Tibial artery (tissue), 4 donors: ENCODE data around the gene SETD3.

ENCODE experiments used
- DNase-seq, 2 donors: peaks; one replicate each; pipeline ENCODE4 v3.0.0-alpha.2; 2019
- H3K27ac ChIP-seq, 2 donors: fragments of 200-600 bp; sonication (generic) in 1 of 2; 1 replicate in 1 of 2; 2 replicates in 1 of 2; pipeline ENCODE4 v1.5.1; 2018 to 2019; ENCODE audit warnings: mild to moderate bottlenecking in 1 of 2
- H3K27me3 ChIP-seq, 2 donors: fragments of 200-600 bp; sonication (generic) in 1 of 2; one replicate each; pipeline versions ENCODE4 v1.5.1 to v1.6.0; 2016 to 2019
- H3K36me3 ChIP-seq, 3 donors: fragments of 200-600 bp; sonication (generic) in 2 of 3; one replicate each; pipeline ENCODE4 v1.5.1; 2016 to 2019; ENCODE audit warnings: mild to moderate bottlenecking in 2 of 3
- H3K4me1 ChIP-seq, 4 donors: fragments of 200-600 bp; sonication (generic) in 2 of 4; 1 replicate in 3 of 4; 2 replicates in 1 of 4; pipeline ENCODE4 v1.5.1; 2016 to 2019
- H3K4me3 ChIP-seq, 2 donors: fragments of 200-600 bp; sonication (generic) in 1 of 2; 1 replicate in 1 of 2; 2 replicates in 1 of 2; pipeline ENCODE4 v1.5.1; 2018 to 2019; ENCODE audit warnings: mild to moderate bottlenecking in 2 of 2
- H3K9me3 ChIP-seq, 3 donors: fragments of 200-600 bp; sonication (generic) in 1 of 3; one replicate each; pipeline ENCODE4 v1.5.1; 2016 to 2019
- intact Hi-C: fragments of 100-400 bp; cut with DNase I; formaldehyde crosslinking; loops from one replicate; pipeline ENCODE4 v1.15.0; 2023; ENCODE audit warnings: low total_unique reads
- TF ChIP-seq, protein P1 (sequence below), 2 experiments: fragments of 200-600 bp in 1 of 2; fragments of 450-650 bp in 1 of 2; IDR thresholded peaks; one replicate each; pipeline ENCODE4 v1.5.1; 2017 to 2019; ENCODE audit warnings: antibody characterized with exemption in 2 of 2, mild to moderate bottlenecking in 1 of 2, moderate library complexity in 1 of 2

SETD3 gene

DNA sequence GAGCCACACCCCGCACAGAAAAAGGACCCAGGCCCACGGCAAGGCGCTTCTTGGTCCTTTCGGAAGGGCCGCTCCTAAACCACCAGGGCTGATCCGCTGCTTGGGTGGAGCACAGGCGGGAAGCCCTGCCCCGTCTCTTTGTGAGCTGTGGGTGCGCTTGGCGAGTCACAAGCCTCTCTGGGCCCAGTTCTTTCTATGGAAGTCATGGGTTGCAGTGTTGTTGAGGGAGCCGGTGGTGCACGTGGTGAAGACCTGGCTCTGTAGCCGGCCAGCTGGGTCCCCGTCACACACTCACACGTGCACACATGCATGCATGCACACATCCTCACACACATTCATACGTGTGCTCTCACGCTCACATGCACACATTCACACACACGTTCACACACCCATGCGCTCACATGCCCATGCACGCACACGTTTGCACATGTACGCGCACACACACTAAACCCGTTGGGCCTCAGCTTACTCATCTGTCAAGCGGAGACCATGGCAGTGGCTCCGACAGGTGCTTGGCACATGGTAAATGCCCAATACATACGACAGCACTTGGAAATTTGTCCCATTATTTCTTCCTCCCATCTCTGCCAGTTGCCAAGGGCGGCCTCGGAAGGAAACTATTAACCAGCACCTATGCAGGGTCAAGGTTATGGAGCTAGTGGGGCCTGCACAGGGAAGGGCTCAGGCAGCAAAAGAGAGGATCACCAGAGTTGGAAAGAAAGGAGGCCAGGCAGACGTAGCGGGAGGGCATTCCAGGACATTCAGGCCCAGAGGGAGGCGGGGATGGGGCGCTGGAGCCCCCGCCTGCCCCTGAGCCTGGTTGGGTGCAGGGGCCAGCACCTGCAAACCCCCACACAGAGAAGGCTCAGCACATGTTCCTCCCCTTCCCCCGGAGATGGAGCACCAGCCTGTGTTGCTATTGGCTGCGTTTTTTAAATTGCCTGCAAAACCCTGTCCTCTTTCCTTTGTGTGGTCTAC lies 96.9 kb downstream of the SETD3 start:
- H3K27me3 ChIP-seq, result peaks cover 0 to 38% of the 10 kb centered on the region in 2 donors
- intact Hi-C loops, result no loop called here
- DNase-seq, result no peak

DNA sequence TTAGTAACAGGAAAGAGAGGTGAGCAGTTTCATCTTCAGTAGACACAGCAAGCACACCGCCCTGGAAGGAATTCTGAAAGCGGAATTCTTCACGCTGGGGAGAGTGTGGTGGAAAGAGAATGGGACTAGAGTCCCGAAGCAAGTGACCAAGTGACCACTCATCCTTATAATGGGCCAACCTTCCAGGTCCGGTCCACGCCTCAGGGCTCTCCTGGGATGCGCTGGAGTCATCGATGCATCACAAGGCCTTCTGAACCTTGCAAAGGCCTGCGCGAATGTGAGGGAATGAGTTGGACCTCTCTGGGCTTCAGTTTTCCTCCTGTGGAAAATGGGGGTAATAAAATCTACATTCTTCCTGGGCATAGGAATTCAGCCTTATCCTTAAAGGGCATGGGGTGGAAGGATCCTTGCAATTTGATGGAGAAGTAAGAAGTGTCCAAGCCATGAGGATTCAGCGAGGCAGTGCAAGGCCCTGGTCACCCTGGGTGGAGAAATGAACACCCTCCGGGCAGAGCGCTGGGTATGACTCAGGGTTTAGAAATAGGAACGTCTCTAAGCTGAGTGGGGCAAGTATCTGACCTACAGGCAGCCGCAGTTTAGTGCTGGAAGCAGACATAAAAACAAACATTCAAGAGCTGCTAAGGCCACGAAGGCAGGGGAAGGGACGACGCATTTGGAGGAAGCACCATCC lies 97.7 kb downstream of the SETD3 start:
- H3K27me3 ChIP-seq, result peaks cover 0 to 38% of the 10 kb centered on the region in 2 donors
- intact Hi-C loops, result no loop called here
- DNase-seq, result no peak
- H3K4me3 ChIP-seq, result no peak overlapping the region
- peaks cover 0 to 3% (median 0%) of the 10 kb centered on the region in 3 donors for H3K9me3 ChIP-seq
- no peak overlapping the region for H3K27ac ChIP-seq
- no peaks in the 10 kb centered on the region for H3K4me1 ChIP-seq
- no peaks in the 10 kb centered on the region for H3K36me3 ChIP-seq
- TF ChIP-seq, protein P1, sequence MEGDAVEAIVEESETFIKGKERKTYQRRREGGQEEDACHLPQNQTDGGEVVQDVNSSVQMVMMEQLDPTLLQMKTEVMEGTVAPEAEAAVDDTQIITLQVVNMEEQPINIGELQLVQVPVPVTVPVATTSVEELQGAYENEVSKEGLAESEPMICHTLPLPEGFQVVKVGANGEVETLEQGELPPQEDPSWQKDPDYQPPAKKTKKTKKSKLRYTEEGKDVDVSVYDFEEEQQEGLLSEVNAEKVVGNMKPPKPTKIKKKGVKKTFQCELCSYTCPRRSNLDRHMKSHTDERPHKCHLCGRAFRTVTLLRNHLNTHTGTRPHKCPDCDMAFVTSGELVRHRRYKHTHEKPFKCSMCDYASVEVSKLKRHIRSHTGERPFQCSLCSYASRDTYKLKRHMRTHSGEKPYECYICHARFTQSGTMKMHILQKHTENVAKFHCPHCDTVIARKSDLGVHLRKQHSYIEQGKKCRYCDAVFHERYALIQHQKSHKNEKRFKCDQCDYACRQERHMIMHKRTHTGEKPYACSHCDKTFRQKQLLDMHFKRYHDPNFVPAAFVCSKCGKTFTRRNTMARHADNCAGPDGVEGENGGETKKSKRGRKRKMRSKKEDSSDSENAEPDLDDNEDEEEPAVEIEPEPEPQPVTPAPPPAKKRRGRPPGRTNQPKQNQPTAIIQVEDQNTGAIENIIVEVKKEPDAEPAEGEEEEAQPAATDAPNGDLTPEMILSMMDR (IDR thresholded peaks at IDR 0.05), result no peak

More for the DNA sequence above, 96.9 kb downstream of the SETD3 start:
- Histone ChIP-seq H3K4me1 (no peaks in the 10 kb centered on the region), H3K9me3 (peaks cover 0 to 3% (median 0%) of the 10 kb centered on the region in 3 donors), H3K27ac (no peak overlapping the region), H3K36me3 (no peaks in the 10 kb centered on the region), H3K4me3 (no peak overlapping the region)
- TF ChIP-seq, protein P1 (IDR thresholded peaks at IDR 0.05), result no peak

DNA sequence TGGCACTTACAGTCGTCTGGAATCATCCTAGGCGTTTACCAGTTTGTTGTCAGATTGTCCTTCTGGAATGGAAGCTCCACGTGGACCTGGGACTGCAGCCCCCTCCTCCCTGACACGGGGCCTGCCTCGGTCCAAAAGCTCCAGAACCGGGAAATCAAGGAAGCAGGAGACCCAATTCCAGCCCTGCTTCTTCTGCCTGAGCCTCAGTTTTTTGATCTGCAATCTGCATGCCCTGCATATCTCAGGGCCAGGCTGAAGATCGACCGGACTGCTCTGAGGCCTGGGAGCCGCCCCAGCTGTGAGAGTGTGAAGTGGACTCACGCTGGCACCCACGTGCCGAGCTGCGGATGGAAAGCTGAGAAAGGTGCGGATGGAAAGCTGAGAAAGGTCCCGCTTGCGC lies 98.6 kb downstream of the SETD3 start:
- TF ChIP-seq, protein P1 (IDR thresholded peaks at IDR 0.05), result no peak
- no peak for DNase-seq
- Histone ChIP-seq H3K4me3 (no peak overlapping the region), H3K9me3 (peaks cover 0 to 3% (median 0%) of the 10 kb centered on the region in 3 donors), H3K36me3 (no peaks in the 10 kb centered on the region), H3K27ac (no peak overlapping the region), H3K4me1 (no peaks in the 10 kb centered on the region), H3K27me3 (peaks cover 0 to 35% of the 10 kb centered on the region in 2 donors)
- intact Hi-C loops, result no loop called here

DNA sequence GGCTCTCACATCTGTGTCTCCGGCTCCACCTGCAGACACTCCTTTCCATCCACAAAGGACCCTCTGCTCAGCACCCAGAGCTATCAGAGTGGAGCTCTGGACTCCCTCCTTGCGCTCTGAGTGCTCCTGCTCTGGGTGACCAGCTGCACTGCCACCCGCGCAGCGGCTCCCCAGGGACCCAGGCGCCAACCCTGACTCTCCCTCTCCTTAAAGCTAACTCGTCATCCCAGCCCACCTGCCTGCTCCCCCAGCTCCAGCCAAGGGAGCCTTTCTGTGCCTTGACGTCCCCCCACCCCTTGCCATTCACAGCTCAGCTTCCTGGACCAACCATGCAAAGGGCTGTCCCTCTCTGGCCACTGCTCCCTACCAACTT lies 99.0 kb downstream of the SETD3 start:
- Histone ChIP-seq H3K27me3 (peaks cover 0 to 34% of the 10 kb centered on the region in 2 donors), H3K27ac (no peak overlapping the region)

DNA sequence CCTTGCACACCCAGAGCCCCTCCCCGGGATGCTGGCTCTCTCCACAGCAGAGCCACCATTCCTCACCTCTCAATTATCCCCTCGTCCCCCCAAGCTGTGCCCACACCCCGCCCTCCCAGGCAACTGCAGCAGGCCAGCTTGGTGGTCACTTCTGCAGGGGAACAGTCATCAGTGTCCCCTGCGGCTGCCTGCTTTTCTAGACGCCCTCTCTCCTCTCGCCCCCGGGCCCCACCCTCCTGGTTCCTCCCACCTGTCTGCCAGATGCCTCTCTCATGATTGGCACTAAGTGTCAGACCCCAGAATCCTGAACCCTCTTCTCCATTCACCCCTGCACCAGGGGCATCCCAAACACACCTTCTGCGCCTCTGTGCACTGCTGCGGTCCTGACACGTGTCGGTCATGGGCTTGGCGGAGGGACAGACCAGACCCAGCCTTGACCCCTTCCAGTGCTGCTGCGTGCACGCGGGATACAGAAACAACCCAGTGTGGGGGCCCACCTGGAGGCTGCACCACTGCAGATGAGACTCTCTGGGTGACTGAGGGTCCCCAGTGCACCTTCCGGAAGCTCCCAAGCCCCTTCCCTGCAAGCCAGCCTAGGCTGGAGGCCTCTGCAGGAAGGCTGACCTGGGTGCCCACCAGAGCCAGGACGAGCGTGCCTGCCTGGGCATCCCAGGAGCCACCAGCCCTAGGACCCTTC lies 99.5 kb downstream of the SETD3 start:
- TF ChIP-seq, protein P1 (IDR thresholded peaks at IDR 0.05), result no peak
- Histone ChIP-seq H3K4me3 (no peak overlapping the region), H3K27ac (no peak overlapping the region), H3K9me3 (peaks cover 0 to 3% (median 0%) of the 10 kb centered on the region in 3 donors), H3K36me3 (no peaks in the 10 kb centered on the region), H3K4me1 (no peaks in the 10 kb centered on the region), H3K27me3 (peaks cover 0 to 30% of the 10 kb centered on the region in 2 donors)
- intact Hi-C loops, result no loop called here
- DNase-seq, result no peak

More for the DNA sequence above, 99.0 kb downstream of the SETD3 start:
- H3K36me3 ChIP-seq, result no peaks in the 10 kb centered on the region
- no peak overlapping the region for H3K4me3 ChIP-seq
- DNase-seq, result no peak
- intact Hi-C loops, result no loop called here
- TF ChIP-seq, protein P1 (IDR thresholded peaks at IDR 0.05), result no peak
- no peaks in the 10 kb centered on the region for H3K4me1 ChIP-seq
- peaks cover 0 to 3% (median 0%) of the 10 kb centered on the region in 3 donors for H3K9me3 ChIP-seq
